Stimulated activated CD4-positive, alpha-beta T cell treated with anti-CD3 and anti-CD28 coated beads, Interleukin-4, amount 100 ng/mL, for 1 hour (primary cell): ENCODE results near the gene CCL21.

Source experiments
- DNase-seq: peaks from one replicate; pipeline ENCODE4 v3.0.0-alpha.2; 2020

CCL21 gene

DNA sequence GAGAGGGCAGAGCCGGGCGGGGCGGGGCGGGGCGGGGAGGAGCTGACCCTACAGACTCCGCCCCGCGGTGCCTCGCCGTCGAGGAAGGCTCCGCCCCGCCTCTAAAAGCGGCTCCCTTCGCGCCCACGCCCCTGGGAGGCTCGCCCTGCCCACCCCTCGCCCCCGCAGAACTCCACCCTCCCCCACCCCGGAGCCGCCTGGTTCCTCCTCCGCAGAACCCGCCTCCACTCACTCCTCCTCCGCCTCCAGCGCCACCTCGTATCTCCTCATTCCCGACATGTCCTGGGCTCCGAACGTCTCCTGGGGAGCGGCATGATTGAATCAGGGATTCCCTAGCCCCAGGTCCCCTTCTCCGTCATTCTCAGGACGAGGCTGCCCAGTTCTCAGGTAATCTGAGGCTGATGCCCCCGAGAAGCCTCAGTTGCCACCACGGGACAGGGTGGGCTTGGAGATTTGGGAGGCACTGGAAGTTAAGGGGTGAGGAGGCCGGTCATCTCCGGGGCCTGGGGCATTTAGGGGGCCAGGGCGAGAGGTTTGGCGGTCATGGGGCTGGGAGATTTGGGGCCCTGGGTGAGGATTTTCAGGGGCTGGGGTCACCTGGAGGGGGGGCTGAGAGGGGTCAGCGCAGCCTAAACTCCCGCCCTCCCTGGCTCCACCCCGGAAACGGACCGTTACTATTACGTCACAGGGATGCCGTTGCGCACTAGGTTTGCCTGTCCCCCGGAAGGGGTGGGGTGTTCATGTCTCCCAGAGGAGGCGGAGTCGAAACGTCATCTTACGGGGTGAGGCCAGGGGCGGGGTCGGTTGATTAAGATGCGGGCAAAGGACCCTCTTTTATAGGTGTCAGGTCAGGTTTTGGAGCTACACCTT lies 44.3 kb downstream of the CCL21 start:
- peak; percentile 80 for DNase-seq

DNA sequence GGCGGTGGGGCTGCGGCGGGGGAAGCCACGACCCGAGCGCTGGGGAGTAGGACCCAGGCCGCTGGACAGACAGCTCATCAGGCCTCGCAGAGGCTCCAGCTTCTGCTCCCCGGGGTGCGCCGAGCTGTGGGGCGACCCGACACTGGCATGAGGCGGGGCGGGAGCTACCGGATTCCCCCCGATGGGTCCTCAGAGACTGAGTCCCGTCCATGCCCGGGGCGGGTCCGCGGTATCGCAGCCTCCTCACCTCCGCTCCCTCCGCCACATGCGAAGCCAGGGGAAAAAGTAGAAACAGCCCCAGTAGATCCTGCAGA lies 44.9 kb downstream of the CCL21 start:
- DNase-seq: no peak

DNA sequence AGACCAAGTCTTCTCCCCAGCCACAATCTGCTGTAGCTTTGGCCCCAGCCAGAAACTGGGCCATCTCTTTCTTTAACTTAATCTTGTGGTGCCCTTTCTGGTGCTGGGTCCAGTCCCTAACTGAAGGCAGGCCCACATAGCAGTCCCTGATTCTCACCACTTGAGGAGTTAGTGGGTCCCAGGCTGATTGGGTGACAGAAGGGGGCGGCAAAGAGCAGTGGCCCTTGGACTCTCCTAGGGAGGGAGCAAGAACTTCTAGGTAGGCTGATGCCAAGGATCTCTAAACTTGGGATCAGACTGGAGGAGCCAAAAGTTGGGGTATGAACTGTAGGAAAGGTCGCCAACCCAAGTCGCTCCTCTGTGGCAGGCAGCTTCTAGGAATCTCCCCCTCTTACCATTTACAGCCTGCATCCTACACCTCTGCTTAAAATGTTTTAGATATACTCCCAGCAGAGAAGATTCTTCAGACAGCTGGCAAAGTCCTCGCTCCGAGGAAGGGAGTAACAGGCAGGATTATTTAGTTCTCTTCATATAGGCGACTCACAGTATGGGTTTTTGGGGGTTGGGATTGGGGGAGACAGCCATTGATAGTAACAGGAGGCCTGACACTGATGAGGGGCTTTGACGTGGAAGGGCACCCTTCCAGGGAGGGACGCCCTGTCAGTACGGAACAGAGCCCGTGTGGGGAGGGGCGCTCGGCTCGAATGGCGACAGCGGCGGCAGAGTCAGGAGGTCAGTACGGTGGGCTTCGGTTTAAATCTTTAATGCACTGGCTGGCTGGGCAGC lies 45.5 kb downstream of the CCL21 start:
- peak; percentile 79 for DNase-seq

DNA sequence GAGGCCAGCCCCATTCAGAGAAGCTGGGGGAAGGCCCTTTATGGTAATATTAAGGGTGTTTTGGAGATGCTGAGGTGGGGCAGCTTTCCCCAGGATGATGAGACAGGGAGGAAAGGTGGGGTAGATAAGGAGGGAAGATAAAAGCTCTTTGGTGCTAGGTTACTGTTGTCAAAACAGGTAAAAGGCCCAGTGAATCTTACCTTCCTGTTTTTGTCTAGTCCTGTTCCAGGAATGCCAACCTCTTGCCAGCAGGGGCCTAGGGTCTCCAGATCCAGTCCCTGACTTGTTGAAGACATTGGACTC lies 46.7 kb downstream of the CCL21 start:
- no peak for DNase-seq

DNA sequence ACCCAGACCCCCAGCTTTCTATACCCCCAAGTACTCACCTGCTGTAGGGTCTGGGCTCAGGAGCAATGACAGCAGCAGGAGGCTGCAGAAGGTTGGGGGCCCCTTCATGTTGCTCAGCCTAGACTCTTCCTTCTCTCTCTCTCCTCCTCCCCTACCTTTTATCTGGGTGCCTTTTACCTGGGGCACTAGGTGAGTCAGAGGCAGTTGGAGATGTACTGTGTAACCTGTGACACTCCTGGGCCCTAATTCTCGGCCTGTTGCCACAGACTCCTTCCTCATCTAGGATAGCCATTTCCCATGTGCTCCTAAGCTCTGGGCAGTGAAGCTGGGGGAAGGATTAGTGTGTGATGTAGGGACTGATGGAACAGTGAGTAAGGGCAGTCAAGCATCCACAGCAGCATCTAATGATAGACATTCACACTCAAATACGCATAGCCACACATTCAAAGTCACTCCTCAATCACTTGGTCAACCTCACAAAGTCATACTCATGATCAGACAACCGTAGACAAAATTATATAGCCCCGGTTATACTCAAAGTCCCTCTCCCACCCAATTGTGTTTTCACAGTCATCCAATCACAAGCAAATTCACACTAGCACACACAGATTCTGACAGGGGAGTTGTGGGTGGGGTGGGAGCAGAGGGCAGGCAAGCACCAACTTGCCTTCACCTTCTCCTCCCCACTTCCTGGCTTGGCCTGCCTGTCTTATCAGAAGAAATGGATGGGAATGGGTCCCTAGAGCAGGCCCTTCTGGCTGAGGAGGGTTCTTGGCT lies 47.2 kb downstream of the CCL21 start, which contains the start of gene CCL27:
TSS of gene CCL27 (minus strand) at position 132 of the 777 bp plus-strand sequence. CDS start at position 108, 24 bp downstream.
- DNase-seq: no peak

DNA sequence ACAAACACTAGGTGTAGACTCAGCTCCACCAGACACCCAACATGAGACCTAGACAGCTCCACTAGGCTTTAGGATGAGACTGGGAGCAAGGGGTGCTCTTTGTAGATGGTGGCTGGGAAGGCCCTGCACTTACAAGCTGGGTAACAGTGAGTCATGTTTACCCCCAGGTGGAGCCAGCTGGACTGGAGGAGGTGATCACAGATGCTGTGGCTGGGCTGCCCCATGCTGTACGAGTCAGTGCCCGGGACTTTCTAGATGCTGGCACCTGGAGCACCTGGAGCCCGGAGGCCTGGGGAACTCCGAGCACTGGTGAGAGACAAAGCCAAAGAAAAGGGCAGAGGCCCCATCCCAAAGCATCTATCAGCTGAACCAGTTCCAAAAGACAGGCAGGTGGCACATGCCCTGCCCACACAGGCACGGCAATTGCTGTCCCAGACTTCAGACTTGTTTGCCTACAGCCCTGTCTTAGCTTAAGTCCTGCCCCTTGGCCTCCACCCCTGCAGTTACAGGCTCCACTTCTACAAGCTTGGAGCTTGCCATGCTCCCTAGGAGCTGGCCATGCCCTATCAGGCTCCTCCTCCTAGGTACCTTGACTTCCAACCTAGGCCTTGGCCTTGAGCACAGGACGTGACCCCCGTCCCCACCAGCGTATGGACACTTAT lies 50.2 kb downstream of the CCL21 start:
- DNase-seq: no peak
